Brain microvascular endothelial cell (primary cell): ENCODE measurements around the gene SURF2.

Source experiments
- DNase-seq: peaks from one replicate; pipeline ENCODE4 v3.0.0-alpha.2; 2020
- H3K27ac ChIP-seq: fragments of 250-450 bp; sonication (Bioruptor Pico); 2 replicates; pipeline ENCODE4 v1.5.1; 2020; ENCODE audit warnings: mild to moderate bottlenecking, moderate library complexity
- H3K27me3 ChIP-seq: fragments of 250-450 bp; sonication (Bioruptor Pico); replicated peaks from 2 replicates; pipeline ENCODE4 v1.5.1; 2020; ENCODE audit warnings: mild to moderate bottlenecking
- H3K36me3 ChIP-seq: fragments of 250-450 bp; sonication (Bioruptor Pico); replicated peaks from 2 replicates; pipeline ENCODE4 v1.5.1; 2020; ENCODE audit warnings: mild to moderate bottlenecking
- H3K4me3 ChIP-seq: 2 replicates; pipeline ENCODE4 v1.5.1; 2011; ENCODE audit warnings: low read depth, mild to moderate bottlenecking, control low read depth, low read length, moderate library complexity
- in situ Hi-C: cut with HindIII; loops from 2 replicates; pipeline ENCODE4 v1.10.0; 2017; ENCODE audit warnings: low sequenced_read_pairs, low pct_ligation_motif_present
- TF ChIP-seq, protein P1 (sequence below): IDR thresholded peaks from 2 replicates; pipeline ENCODE4 v1.5.1; 2011; ENCODE audit warnings: low read depth, mild to moderate bottlenecking, moderate library complexity, low read length, control low read depth, inconsistent platforms; ENCODE audit errors: missing control alignments

Gene SURF2

DNA sequence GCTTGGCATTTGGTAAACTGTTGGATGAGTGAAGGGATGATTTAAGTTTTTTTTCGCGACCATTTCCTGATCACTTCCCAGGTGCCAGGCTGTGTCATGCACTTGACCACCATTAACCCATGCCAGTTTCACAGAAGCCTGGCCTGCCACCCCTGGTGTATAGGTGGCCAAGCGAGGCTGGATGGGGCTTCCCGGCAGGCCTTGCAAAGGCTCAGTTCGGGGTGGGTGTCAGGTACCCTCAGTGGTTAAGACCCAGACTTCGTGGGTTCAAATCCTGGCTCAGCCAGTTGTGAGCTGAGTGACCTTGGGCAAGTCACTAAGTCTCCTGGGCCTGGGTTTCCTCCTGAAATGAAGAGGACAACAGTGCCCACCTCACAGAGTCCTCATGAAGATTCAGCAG lies 10.8 kb upstream of the SURF2 start:
- Histone ChIP-seq H3K4me3 (no peak overlapping the region), H3K27me3 (no peaks in the 10 kb centered on the region), H3K27ac (no peak overlapping the region), H3K36me3 (peaks cover 61% of the 10 kb centered on the region)
- no peak for DNase-seq
- in situ Hi-C loops = no loop called here
- TF ChIP-seq, protein P1, sequence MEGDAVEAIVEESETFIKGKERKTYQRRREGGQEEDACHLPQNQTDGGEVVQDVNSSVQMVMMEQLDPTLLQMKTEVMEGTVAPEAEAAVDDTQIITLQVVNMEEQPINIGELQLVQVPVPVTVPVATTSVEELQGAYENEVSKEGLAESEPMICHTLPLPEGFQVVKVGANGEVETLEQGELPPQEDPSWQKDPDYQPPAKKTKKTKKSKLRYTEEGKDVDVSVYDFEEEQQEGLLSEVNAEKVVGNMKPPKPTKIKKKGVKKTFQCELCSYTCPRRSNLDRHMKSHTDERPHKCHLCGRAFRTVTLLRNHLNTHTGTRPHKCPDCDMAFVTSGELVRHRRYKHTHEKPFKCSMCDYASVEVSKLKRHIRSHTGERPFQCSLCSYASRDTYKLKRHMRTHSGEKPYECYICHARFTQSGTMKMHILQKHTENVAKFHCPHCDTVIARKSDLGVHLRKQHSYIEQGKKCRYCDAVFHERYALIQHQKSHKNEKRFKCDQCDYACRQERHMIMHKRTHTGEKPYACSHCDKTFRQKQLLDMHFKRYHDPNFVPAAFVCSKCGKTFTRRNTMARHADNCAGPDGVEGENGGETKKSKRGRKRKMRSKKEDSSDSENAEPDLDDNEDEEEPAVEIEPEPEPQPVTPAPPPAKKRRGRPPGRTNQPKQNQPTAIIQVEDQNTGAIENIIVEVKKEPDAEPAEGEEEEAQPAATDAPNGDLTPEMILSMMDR = no peak

DNA sequence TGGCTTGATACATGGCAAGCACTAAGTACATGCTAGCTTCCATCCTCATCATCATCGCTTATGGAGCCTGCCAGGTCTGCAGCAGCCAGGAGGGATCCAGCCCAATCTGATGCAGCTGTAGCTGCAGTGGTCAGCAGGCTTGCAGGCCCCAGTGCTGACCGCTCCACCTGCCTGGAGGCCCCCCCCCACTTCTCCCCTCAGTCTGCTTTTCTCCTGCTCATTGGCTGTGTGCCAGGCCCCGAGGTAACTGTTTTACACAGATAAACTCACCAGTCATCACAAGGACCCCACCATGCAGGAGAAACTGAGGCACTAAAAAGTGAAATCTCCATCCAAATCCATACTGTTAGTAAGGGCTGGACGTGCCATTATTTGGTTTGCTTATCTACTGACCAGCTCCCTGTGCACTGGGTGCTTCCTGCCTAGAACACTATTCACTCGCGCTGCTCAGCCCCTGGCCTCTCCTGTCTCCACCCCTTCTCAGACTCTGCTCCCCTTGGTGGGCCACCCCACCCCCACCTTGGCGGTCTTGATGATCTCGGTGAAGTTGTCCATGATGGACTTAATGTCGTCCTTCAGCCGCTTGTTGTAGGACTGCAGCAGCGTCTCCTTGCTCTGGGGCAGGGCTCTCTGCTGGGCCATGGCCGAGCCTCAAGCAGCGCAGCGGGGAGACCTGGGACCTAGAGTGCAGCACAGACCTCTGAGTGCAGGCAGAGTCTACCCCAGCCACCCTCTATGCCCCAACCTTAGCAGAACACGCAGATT lies 10.1 kb upstream of the SURF2 start:
- in situ Hi-C loops = no loop called here
- Histone ChIP-seq H3K27me3 (no peaks in the 10 kb centered on the region), H3K36me3 (peaks cover 63% of the 10 kb centered on the region), H3K27ac (no peak overlapping the region), H3K4me3 (peak overlapping the region; percentile 100)
- no peak for DNase-seq
- TF ChIP-seq, protein P1 = no peak

DNA sequence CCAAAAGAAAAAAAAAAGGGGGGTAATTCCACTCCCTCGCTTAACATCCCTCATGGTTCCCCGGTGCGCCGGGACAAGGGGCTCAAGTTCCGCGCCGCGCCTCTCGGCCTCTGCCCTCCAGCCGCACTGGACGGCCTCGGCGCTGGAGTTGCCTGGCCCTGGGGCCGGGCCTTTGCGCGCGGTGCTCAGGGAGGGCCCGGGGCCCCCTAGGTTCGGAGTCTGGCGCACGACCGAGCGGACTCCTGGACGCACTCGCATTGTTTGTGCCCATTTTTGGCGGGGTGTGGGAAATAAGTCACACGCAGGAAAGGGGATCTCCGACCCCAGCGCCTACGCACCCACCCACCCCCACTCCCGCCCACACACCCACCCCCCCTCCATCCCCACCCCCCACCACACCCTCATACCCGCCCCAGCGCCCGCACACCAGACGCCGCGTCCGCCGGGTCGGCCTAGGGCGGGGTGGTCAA lies 8.8 kb upstream of the SURF2 start:
- in situ Hi-C loops = no loop called here
- Histone ChIP-seq H3K36me3 (peaks cover 64% of the 10 kb centered on the region), H3K27ac (peak overlapping the region; percentile 99), H3K4me3 (peak overlapping the region; percentile 100), H3K27me3 (no peaks in the 10 kb centered on the region)
- DNase-seq = no peak
- TF ChIP-seq, protein P1 = no peak

DNA sequence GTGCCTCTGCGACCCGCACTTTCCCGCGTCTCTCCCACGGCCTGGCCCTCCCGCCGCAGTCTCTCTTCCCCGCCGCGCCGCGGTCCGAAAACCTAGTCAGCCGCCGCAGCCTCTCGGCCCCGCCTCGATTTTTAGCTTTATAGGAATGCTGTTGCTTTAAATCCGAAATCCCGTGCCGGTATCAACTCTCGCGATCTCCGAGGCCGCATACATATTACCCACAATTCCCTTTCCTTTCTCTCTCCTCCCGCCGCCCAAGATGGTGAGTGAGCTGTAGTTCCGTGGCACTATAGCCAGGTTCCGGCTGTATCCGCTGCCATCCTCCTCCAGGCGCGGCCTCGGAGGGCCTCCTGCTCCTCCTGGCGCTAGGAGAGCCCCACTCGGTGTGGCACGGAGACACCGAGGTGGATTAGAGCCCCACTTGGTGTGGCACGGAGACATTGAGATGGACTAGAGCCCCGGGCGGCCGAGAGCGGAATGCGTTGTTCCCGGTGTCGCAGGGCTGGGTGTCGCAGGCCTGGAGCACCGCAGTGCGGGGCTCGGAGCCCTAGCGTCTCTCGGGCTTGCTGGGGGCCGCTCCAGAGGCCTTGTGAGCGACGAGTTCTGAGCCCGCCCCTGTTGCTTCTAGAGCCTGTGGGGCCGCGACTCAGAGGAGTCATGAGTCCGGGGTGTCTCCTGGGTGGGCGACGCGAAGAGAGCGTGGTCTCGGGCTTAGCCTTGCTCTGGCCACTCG lies 8.2 kb upstream of the SURF2 start, which contains the start of the genes MED22 and RPL7A:
Gene MED22 (minus strand): TSS at position 147 of the 733 bp plus-strand sequence. CDS start 1,469 bp downstream, outside the sequence.
Gene RPL7A (plus strand): TSS at position 234 of the 733 bp plus-strand sequence. CDS start 26 bp downstream, at position 260.
- Histone ChIP-seq H3K4me3 (peak within 1 kb of the TSS; percentile 100), H3K27ac (peak within 1 kb of the TSS; percentile 99), H3K27me3 (no peaks in the 10 kb centered on the region), H3K36me3 (peaks cover 68% of the 10 kb centered on the region)
- TF ChIP-seq, protein P1 = no peak
- in situ Hi-C loops = no loop called here
- DNase-seq = peak; percentile 98

DNA sequence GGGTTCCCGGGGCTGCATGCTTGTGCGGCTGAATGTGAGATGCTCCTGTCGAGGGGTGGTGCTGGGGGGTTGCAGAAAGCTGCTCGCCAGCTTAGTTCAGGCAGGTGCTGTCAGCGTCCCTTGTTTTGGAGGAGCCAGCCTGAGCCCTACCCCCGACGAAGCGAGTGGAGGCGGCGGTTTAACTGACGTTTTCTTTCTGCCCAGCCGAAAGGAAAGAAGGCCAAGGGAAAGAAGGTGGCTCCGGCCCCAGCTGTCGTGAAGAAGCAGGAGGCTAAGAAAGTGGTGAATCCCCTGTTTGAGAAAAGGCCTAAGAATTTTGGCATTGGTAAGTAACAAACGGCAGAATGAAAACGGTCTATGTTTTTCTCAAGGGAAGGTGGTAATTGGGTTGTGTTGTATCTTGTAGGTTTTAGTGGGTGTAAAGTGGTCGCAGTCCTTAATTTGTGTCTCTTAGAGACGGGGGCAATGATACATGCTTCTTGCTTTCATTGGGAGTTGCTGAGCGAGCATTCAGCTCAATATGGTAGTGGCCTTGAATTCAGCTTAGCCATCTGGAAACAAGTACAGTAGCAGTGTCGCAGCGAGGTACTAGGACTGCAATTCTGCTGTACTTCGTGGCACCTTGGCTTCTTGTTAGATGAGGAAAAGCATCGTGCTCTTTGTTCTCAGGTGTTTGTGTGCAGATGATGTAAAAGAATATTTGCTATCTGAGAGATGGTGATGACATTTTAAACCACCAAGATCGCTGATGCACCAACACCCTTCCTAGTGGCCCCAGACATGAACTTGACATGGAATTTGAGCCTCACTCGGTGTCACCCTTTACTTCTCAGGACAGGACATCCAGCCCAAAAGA lies 7.4 kb upstream of the SURF2 start:
- Histone ChIP-seq H3K36me3 (peaks cover 68% of the 10 kb centered on the region), H3K27me3 (no peaks in the 10 kb centered on the region), H3K27ac (peak overlapping the region; percentile 99), H3K4me3 (peak overlapping the region; percentile 100)
- in situ Hi-C loops = no loop called here
- TF ChIP-seq, protein P1 = no peak
- DNase-seq = no peak
